Kidney epithelial cell (primary cell): Measurements from ENCODE around the gene LILRA1. TPM values are rescaled to one million over a fixed set of nuclear protein-coding genes. Genes with fewer than 3 reads are reported as not detected.
"Not testable (repeated sequence)": the region's sequence is repeated elsewhere in the genome, so short reads cannot be mapped to it uniquely, and the experiment has no call there.

Source experiments
- DNase-seq: peaks from one replicate; pipeline ENCODE4 v3.0.0-alpha.2; 2010; ENCODE audit warnings: low read depth
- H3K27me3 ChIP-seq: 2 replicates; pipeline ENCODE4 v1.6.0; 2011; ENCODE audit warnings: low read length; ENCODE audit not compliant: control insufficient read depth, insufficient read depth
- H3K36me3 ChIP-seq: 2 replicates; pipeline ENCODE4 v1.5.1; 2011; ENCODE audit warnings: low read length; ENCODE audit not compliant: control insufficient read depth, insufficient read depth
- H3K4me3 ChIP-seq: 2 replicates; pipeline ENCODE4 v1.5.1; 2011; ENCODE audit warnings: low read depth, mild to moderate bottlenecking, control low read depth, low read length
- CTCF ChIP-seq: IDR thresholded peaks from 2 replicates; pipeline ENCODE4 v1.5.1; 2011; ENCODE audit warnings: mild to moderate bottlenecking, moderate library complexity, low read length, control low read depth, inconsistent platforms; ENCODE audit not compliant: insufficient read depth, poor library complexity, severe bottlenecking
- total RNA-seq: library from RNA; depleted of rRNA; stranded (reverse); fragments of >200 nt; gene quantifications from 2 replicates; pipeline ENCODE4 v1.2.3, GENCODE V29; 2015

Gene LILRA1
- total RNA-seq, 1 donor from 2014 or later, result not detected

GRCh38 chr19:54576411-54576976 is 16.9 kb upstream of the LILRA1 start:
- Histone ChIP-seq H3K27me3 (no peaks in the 10 kb centered on the region), H3K4me3 (no peak overlapping the region), H3K36me3 (no peaks in the 10 kb centered on the region)
- TF ChIP-seq CTCF, result no peak
- no peak for DNase-seq

GRCh38 chr19:54577334-54577733 is 16.1 kb upstream of the LILRA1 start:
- Histone ChIP-seq H3K27me3 (no peaks in the 10 kb centered on the region), H3K4me3 (no peak overlapping the region), H3K36me3 (no peaks in the 10 kb centered on the region)
- TF ChIP-seq CTCF, result no peak
- DNase-seq, result no peak

DNA sequence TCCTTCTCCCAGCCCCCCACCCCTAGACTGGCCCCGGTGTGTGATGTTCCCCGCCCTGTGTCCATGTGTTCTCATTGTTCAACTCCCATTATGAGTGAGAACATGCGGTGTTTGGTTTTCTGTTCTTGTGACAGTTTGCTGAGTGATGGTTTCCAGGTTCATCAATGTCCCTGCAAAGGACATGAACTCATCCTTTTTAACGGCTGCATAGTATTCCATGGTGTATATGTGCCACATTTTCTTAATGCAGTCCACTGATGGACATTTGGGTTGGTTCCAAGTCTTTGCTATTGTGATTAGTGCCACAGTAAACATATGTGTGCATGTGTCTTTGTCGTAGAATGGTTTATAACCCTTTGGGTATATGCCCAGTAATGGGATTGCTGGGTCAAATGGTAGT is 15.2 kb upstream of the LILRA1 start:
- H3K36me3 ChIP-seq, H3K4me3 ChIP-seq, DNase-seq, H3K27me3 ChIP-seq: not testable (repeated sequence)

- no peak for DNase-seq
- Histone ChIP-seq H3K27me3 (no peaks in the 10 kb centered on the region), H3K4me3 (no peak overlapping the region), H3K36me3 (no peaks in the 10 kb centered on the region)
- TF ChIP-seq CTCF, result no peak
Measured at GRCh38 chr19:54586397-54586796, 7.0 kb upstream of the LILRA1 start.

GRCh38 chr19:54587026-54587425 is 6.4 kb upstream of the LILRA1 start:
- TF ChIP-seq CTCF, result no peak
- no peaks in the 10 kb centered on the region for H3K27me3 ChIP-seq
- no peaks in the 10 kb centered on the region for H3K36me3 ChIP-seq
- no peak for DNase-seq
- no peak overlapping the region for H3K4me3 ChIP-seq

GRCh38 chr19:54593931-54594626 is 647 bp downstream of the LILRA1 start:
- not testable (repeated sequence) for H3K4me3 ChIP-seq, DNase-seq, H3K36me3 ChIP-seq, H3K27me3 ChIP-seq

DNA sequence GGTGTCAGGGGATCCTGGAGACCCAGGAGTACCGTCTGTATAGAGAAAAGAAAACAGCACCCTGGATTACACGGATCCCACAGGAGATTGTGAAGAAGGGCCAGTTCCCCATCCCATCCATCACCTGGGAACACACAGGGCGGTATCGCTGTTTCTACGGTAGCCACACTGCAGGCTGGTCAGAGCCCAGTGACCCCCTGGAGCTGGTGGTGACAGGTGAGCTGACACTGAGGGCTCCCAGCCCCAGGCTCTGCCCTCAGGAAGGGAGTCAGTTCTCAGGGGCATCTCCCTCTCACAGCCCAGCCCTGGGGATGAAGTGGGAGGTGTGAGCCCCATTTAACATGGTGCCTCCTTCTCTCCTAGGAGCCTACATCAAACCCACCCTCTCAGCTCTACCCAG is 1.3 kb downstream of the LILRA1 start:
- Histone ChIP-seq H3K36me3 (no peaks in the 10 kb centered on the region), H3K27me3 (no peaks in the 10 kb centered on the region), H3K4me3 (no peak overlapping the region)
- no peak for TF ChIP-seq CTCF
- DNase-seq, result no peak

DNA sequence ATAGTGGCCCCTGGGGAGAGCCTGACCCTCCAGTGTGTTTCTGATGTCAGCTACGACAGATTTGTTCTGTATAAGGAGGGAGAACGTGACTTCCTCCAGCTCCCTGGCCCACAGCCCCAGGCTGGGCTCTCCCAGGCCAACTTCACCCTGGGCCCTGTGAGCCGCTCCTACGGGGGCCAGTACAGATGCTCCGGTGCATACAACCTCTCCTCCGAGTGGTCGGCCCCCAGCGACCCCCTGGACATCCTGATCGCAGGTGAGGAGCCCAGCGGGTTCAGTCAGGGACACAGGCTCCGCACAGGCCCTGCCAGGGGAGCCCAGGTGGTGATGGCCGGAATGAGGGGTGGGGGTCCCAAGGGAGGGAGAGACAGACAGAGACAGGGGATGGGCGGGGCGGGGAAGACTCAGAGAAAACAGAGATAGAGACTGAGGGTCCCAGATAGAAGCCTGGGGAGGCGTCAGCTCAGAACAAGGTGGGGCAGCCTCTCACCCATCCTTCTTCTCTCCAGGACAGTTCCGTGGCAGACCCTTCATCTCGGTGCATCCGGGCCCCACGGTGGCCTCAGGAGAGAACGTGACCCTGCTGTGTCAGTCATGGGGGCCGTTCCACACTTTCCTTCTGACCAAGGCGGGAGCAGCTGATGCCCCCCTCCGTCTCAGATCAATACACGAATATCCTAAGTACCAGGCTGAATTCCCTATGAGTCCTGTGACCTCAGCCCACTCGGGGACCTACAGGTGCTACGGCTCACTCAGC is 2.4 kb downstream of the LILRA1 start:
- not testable (repeated sequence) for H3K27me3 ChIP-seq, DNase-seq, H3K36me3 ChIP-seq, H3K4me3 ChIP-seq
